Common myeloid progenitor, CD34-positive (primary cell): ENCODE measurements around the gene CEACAM19.
"Not testable (repeated sequence)": the region's sequence is repeated elsewhere in the genome, so short reads cannot be mapped to it uniquely, and the experiment has no call there.

Experiments
- CTCF ChIA-PET: fragments of 350-600 bp; sonication (Branson Sonifier 250); formaldehyde crosslinking; loops from one replicate; lab custom pipeline; 2021; ENCODE audit warnings: antibody characterized with exemption; lab: Charles Lee
- POLR2A ChIA-PET: fragments of 350-600 bp; sonication (Branson Sonifier 250); formaldehyde crosslinking; loops from one replicate; lab custom pipeline; 2021; ENCODE audit warnings: antibody characterized with exemption; lab: Charles Lee
- DNase-seq, 3 donors: peaks; one replicate each; pipeline versions ENCODE4 v3.0.0 to v3.0.0-alpha.2; 2013
- H3K27ac ChIP-seq, 2 experiments: 1 replicate in 1 of 2; 2 replicates in 1 of 2; pipeline ENCODE4 v1.7.0; 2013; ENCODE audit warnings: inconsistent platforms in 2 of 2, low read length in 2 of 2, mild to moderate bottlenecking in 2 of 2, low read depth in 1 of 2, moderate library complexity in 1 of 2; ENCODE audit not compliant: severe bottlenecking in 2 of 2, insufficient read depth in 1 of 2, poor library complexity in 1 of 2
- H3K27me3 ChIP-seq, 5 experiments: replicated peaks in 2 of 5; 1 replicate in 3 of 5; 2 replicates in 2 of 5; pipeline versions ENCODE4 v1.6.1 to v1.7.0; 2013; ENCODE audit warnings: low read length in 4 of 5, mild to moderate bottlenecking in 2 of 5, moderate library complexity in 2 of 5, inconsistent platforms in 1 of 5; ENCODE audit not compliant: insufficient read depth in 5 of 5, control insufficient read depth in 4 of 5
- H3K36me3 ChIP-seq, 4 experiments: 1 replicate in 2 of 4; 2 replicates in 2 of 4; pipeline versions ENCODE4 v1.6.1 to v1.7.0; 2013; ENCODE audit warnings: low read length in 3 of 4, control low read depth in 1 of 4, mild to moderate bottlenecking in 1 of 4; ENCODE audit not compliant: control insufficient read depth in 4 of 4, insufficient read depth in 4 of 4
- H3K4me1 ChIP-seq, 4 experiments: 1 replicate in 3 of 4; 2 replicates in 1 of 4; pipeline versions ENCODE4 v1.6.1 to v1.7.1; 2013; ENCODE audit warnings: low read length in 3 of 4, mild to moderate bottlenecking in 3 of 4, control low read depth in 1 of 4, inconsistent platforms in 1 of 4, moderate library complexity in 1 of 4; ENCODE audit not compliant: control insufficient read depth in 4 of 4, insufficient read depth in 4 of 4; ENCODE audit errors: control extremely low read depth in 1 of 4
- H3K4me3 ChIP-seq, 7 experiments: 1 replicate in 4 of 7; 2 replicates in 3 of 7; pipeline versions ENCODE4 v1.5.1 to v1.7.0; 2013; ENCODE audit warnings: mild to moderate bottlenecking in 7 of 7, low read length in 6 of 7, moderate library complexity in 6 of 7, inconsistent platforms in 2 of 7, low read depth in 2 of 7, control low read depth in 1 of 7; ENCODE audit not compliant: insufficient read depth in 4 of 7, control insufficient read depth in 1 of 7; ENCODE audit errors: extremely low read depth in 1 of 7
- H3K9me3 ChIP-seq, 5 experiments: 1 replicate in 4 of 5; 2 replicates in 1 of 5; pipeline versions ENCODE4 v1.6.1 to v1.7.1; 2013; ENCODE audit warnings: low read length in 4 of 5, mild to moderate bottlenecking in 2 of 5, inconsistent platforms in 1 of 5, low read depth in 1 of 5, moderate library complexity in 1 of 5; ENCODE audit not compliant: control insufficient read depth in 4 of 5, insufficient read depth in 2 of 5; ENCODE audit errors: control extremely low read depth in 1 of 5
- WGBS: methylation state at CpG from one replicate; pipeline ENCODE4 v1.1.5; 2013; ENCODE audit not compliant: insufficient coverage; 5-methylcytosine and 5-hydroxymethylcytosine counted together

Gene CEACAM19

GRCh38 chr19:44628793-44629192 is 42.5 kb upstream of the CEACAM19 start:
- Histone ChIP-seq H3K36me3 (no peaks in the 10 kb centered on the region), H3K9me3 (peaks cover 0 to 2% (median 0%) of the 10 kb centered on the region in 5 experiments), H3K27ac (no peak overlapping the region), H3K4me1 (no peaks in the 10 kb centered on the region), H3K27me3 (no peaks in the 10 kb centered on the region), H3K4me3 (no peak overlapping the region)
- ChIA-PET POLR2A (no interaction called here), CTCF (interaction anchor here (1.1 kb wide), 1 partner anchor 46 kb away, joined by 3 read pairs; no protein-coding TSS in a partner anchor)
- DNase-seq: no peak
- WGBS: 100% methylated on average over 3 of the region's 3 CpGs

GRCh38 chr19:44631611-44632010 is 39.7 kb upstream of the CEACAM19 start:
- POLR2A ChIA-PET, DNase-seq, H3K9me3 ChIP-seq, H3K4me3 ChIP-seq, H3K36me3 ChIP-seq, H3K27ac ChIP-seq, H3K27me3 ChIP-seq, CTCF ChIA-PET: not testable (repeated sequence)
- peaks cover 0 to 14% (median 3%) of the 10 kb centered on the region in 4 experiments for H3K4me1 ChIP-seq
- 78% methylated on average over 7 of the region's 8 CpGs for WGBS

- H3K36me3 ChIP-seq, H3K9me3 ChIP-seq, H3K4me3 ChIP-seq, DNase-seq, H3K27me3 ChIP-seq, POLR2A ChIA-PET, H3K27ac ChIP-seq: not testable (repeated sequence)
- CTCF ChIA-PET: interaction anchor here (1.6 to 2.2 kb wide), 3 partner anchors 8 to 54 kb away, joined by 3 to 6 read pairs (median 4); no protein-coding TSS in a partner anchor
- WGBS: 65% methylated on average over 5 of the region's 5 CpGs
- H3K4me1 ChIP-seq: peaks cover 0 to 19% (median 4%) of the 10 kb centered on the region in 4 experiments
Observed at GRCh38 chr19:44634058-44634457, 37.2 kb upstream of the CEACAM19 start.

- Histone ChIP-seq H3K36me3 (no peaks in the 10 kb centered on the region), H3K27me3 (peaks cover 0 to 2% (median 0%) of the 10 kb centered on the region in 5 experiments), H3K9me3 (no peaks in the 10 kb centered on the region), H3K4me1 (peaks cover 0 to 19% (median 4%) of the 10 kb centered on the region in 4 experiments), H3K27ac (no peak overlapping the region), H3K4me3 (no peak overlapping the region)
- CTCF ChIA-PET: interaction anchor here (0.7 to 2.2 kb wide), 7 partner anchors 8 to 64 kb away, joined by 3 to 7 read pairs (median 4); partner anchors contain the start of gene PVR
- POLR2A ChIA-PET: no interaction called here
- no peak for DNase-seq
- WGBS: 100% methylated on average over 2 of the region's 2 CpGs
Observed at GRCh38 chr19:44634785-44635184, 36.5 kb upstream of the CEACAM19 start.

GRCh38 chr19:44635581-44636438 is 35.5 kb upstream of the CEACAM19 start:
- no peak overlapping the region for H3K27ac ChIP-seq
- POLR2A ChIA-PET: interaction anchor here (0.6 kb wide), 1 partner anchor 8 kb away, joined by 6 read pairs; no protein-coding TSS in a partner anchor
- peak in 2 of 3 donors; percentile 37 to 41 for DNase-seq
- H3K36me3 ChIP-seq: no peaks in the 10 kb centered on the region
- 50% methylated on average over 2 of the region's 3 CpGs for WGBS
- CTCF ChIA-PET: interaction anchor here (1.5 to 2.2 kb wide), 5 partner anchors 9 to 65 kb away, joined by 4 to 8 read pairs (median 6); no protein-coding TSS in a partner anchor
- peaks cover 0 to 2% (median 0%) of the 10 kb centered on the region in 5 experiments for H3K27me3 ChIP-seq
- H3K9me3 ChIP-seq: no peaks in the 10 kb centered on the region
- peaks cover 0 to 19% (median 4%) of the 10 kb centered on the region in 4 experiments for H3K4me1 ChIP-seq
- H3K4me3 ChIP-seq: no peak overlapping the region

- POLR2A ChIA-PET: interaction anchor here (0.6 kb wide), 1 partner anchor 9 kb away, joined by 6 read pairs; no protein-coding TSS in a partner anchor
- 55% methylated on average over 2 of the region's 11 CpGs for WGBS
- no peaks in the 10 kb centered on the region for H3K9me3 ChIP-seq
- H3K36me3 ChIP-seq: no peaks in the 10 kb centered on the region
- no peak overlapping the region for H3K27ac ChIP-seq
- no peak overlapping the region for H3K4me3 ChIP-seq
- CTCF ChIA-PET: interaction anchor here (1.5 to 2.2 kb wide), 4 partner anchors 10 to 66 kb away, joined by 5 to 8 read pairs (median 6); no protein-coding TSS in a partner anchor
- peaks cover 0 to 2% (median 0%) of the 10 kb centered on the region in 5 experiments for H3K27me3 ChIP-seq
- DNase-seq: no peak
- H3K4me1 ChIP-seq: peaks cover 0 to 19% (median 4%) of the 10 kb centered on the region in 4 experiments
Observed at GRCh38 chr19:44636439-44637389, 34.6 kb upstream of the CEACAM19 start.
